Measurements from ENCODE around the gene UBN2. TPM values are rescaled to one million over a fixed set of nuclear protein-coding genes. Genes with fewer than 3 reads are reported as not detected.

The UBN2 gene
- total RNA-seq, 4 donors from 2014 or later, result 19.9 to 33.7 (median 24.7) TPM

DNA sequence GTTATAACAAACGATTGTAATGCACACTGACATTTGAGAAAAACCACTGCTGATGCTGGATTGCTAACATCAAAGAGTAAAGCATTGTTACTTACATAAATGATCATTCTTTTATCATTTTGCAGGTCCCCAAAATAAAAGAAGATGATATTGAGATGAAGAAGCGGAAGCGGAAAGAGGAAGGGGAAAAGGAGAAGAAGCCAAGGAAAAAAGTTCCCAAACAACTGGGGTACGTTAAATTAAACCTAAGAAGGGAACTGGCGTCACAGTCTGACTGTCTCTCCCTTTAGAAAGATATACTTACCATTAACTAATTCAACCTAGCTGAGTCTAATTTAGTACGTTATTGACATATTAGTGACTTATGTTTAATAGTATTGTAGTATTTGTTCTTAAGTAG lies 28.1 kb downstream of the UBN2 start:
- DNase-seq, result no peak
- intact Hi-C loops (cut with DNase I), result no loop called here
- H3K27me3 ChIP-seq, result no peaks in the 10 kb centered on the region
- TF ChIP-seq, protein P1, sequence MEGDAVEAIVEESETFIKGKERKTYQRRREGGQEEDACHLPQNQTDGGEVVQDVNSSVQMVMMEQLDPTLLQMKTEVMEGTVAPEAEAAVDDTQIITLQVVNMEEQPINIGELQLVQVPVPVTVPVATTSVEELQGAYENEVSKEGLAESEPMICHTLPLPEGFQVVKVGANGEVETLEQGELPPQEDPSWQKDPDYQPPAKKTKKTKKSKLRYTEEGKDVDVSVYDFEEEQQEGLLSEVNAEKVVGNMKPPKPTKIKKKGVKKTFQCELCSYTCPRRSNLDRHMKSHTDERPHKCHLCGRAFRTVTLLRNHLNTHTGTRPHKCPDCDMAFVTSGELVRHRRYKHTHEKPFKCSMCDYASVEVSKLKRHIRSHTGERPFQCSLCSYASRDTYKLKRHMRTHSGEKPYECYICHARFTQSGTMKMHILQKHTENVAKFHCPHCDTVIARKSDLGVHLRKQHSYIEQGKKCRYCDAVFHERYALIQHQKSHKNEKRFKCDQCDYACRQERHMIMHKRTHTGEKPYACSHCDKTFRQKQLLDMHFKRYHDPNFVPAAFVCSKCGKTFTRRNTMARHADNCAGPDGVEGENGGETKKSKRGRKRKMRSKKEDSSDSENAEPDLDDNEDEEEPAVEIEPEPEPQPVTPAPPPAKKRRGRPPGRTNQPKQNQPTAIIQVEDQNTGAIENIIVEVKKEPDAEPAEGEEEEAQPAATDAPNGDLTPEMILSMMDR (IDR thresholded peaks at IDR 0.05), result no peak
- TF ChIP-seq POLR2A (IDR thresholded peaks at IDR 0.05), result no peak
- no peaks in the 10 kb centered on the region for H3K9me3 ChIP-seq
- H3K4me3 ChIP-seq (replicated peaks in 1 of 3), result no peak overlapping the region
- WGBS, 2 donors, result 91% methylated on average over 6 of the region's 6 CpGs
- no peaks in the 10 kb centered on the region for H3K4me1 ChIP-seq
- H3K36me3 ChIP-seq, result peaks cover 0 to 34% of the 10 kb centered on the region in 2 donors
- no peak overlapping the region for H3K27ac ChIP-seq

DNA sequence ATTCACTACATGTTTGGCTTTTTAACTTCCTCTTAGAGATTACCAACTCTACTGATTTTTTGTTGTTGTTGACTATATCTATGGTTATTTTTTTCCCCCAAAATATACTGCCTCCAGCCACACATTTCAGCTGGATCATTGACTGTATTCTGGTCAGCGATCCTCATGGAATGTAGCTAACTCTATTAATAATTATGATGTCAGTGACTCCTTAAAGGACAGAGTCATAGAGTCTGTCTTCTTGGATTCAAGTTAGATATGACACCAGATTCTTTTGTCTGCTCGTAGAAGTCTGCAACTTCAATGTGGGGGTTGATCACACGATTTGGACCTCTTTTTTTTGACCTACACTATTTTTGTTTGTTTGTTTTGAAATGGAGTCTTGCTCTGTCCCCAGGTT lies 33.2 kb downstream of the UBN2 start:
- no peak for TF ChIP-seq POLR2A (IDR thresholded peaks at IDR 0.05)
- TF ChIP-seq, protein P1 (IDR thresholded peaks at IDR 0.05), result no peak
- H3K27ac ChIP-seq, result no peak overlapping the region
- no peaks in the 10 kb centered on the region for H3K27me3 ChIP-seq
- H3K4me3 ChIP-seq (replicated peaks in 1 of 3), result no peak overlapping the region
- intact Hi-C loops (cut with DNase I), result no loop called here
- H3K36me3 ChIP-seq, result peaks cover 12 to 41% of the 10 kb centered on the region in 2 donors
- no peaks in the 10 kb centered on the region for H3K9me3 ChIP-seq
- DNase-seq, result no peak
- 91 to 95% methylated on average over 3 of the region's 3 CpGs for WGBS, 2 donors
- no peaks in the 10 kb centered on the region for H3K4me1 ChIP-seq

DNA sequence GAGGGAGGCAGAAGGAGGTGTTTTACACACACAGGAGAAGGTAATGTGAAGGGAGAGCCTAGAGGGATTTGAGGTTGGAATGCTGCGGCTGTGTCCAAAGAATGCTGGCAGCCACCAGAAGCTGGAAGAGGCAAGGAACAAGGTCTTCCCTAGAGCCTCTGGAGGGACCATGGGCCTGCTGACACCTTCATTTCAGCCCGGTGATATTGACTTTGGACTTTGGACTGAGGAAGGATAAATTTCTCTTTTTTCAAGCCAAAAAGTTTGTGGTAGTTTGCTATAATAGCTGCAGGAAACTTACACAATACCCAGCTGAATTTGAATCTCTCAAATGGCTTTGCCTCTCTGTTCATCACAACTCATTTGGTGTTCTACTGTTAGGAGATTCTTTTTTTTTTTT lies 34.6 kb downstream of the UBN2 start:
- H3K36me3 ChIP-seq, result peaks cover 15 to 40% of the 10 kb centered on the region in 2 donors
- no peak overlapping the region for H3K27ac ChIP-seq
- H3K4me1 ChIP-seq, result no peaks in the 10 kb centered on the region
- 86 to 91% methylated on average over 2 of the region's 2 CpGs for WGBS, 2 donors
- H3K4me3 ChIP-seq (replicated peaks in 1 of 3), result no peak overlapping the region
- H3K9me3 ChIP-seq, result no peaks in the 10 kb centered on the region
- TF ChIP-seq, protein P1 (IDR thresholded peaks at IDR 0.05), result no peak
- TF ChIP-seq POLR2A (IDR thresholded peaks at IDR 0.05), result no peak
- no peaks in the 10 kb centered on the region for H3K27me3 ChIP-seq
- DNase-seq, result no peak
- intact Hi-C loops (cut with DNase I), result no loop called here

DNA sequence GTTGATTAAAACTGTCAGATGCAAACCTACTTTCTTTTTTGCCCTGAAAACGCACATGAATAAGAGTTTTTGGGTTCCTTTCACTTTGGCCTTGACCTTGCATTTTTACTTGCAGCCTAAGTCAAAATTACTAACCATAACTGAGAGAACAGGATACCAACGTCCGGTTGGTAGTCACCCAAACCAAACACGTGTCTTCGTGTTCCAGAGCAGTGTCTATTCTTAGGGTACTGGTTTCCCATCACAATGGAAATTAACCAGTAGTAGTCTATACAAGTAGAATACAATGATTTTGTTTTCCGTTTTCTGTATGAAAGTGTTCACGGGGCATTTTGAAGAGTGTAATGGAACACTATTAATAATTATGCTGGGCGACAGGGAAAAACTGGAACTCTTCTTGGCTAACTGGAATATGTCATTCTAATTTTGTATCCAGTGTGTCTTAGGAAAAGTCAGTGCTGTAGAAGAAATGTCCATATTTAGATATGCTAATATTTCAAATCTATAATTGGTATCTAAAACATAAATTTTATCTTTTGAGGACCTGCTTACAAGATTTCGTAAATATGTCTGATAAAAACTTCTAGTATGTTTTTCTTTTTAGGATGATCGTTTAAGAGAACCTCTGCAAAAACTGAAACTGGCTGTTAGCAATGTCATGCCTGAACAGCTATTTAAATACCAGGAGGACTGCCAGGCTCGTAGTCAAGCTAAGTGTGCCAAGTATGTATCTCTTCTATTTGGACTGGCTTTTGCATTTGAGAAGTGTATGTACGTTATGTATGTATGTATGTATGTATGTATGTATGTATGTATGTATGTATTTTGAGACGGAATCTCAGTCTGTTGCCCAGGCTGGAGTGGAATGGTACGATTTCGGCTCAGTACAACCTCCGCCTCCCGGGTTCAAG lies 40.9 kb downstream of the UBN2 start:
- H3K4me3 ChIP-seq (replicated peaks in 1 of 3), result no peak overlapping the region
- peak overlapping the region; percentile 15 to 61 (median 46) for H3K27ac ChIP-seq
- 74 to 78% methylated on average over 17 of the region's 17 CpGs for WGBS, 2 donors
- TF ChIP-seq, protein P1 (IDR thresholded peaks at IDR 0.05), result no peak
- no peak for TF ChIP-seq POLR2A (IDR thresholded peaks at IDR 0.05)
- intact Hi-C loops (cut with DNase I), result no loop called here
- H3K9me3 ChIP-seq, result no peaks in the 10 kb centered on the region
- H3K27me3 ChIP-seq, result no peaks in the 10 kb centered on the region
- peaks cover 0 to 11% of the 10 kb centered on the region in 2 donors for H3K4me1 ChIP-seq
- H3K36me3 ChIP-seq, result peaks cover 12 to 52% of the 10 kb centered on the region in 2 donors
- peak; percentile 26 to 47 for DNase-seq

DNA sequence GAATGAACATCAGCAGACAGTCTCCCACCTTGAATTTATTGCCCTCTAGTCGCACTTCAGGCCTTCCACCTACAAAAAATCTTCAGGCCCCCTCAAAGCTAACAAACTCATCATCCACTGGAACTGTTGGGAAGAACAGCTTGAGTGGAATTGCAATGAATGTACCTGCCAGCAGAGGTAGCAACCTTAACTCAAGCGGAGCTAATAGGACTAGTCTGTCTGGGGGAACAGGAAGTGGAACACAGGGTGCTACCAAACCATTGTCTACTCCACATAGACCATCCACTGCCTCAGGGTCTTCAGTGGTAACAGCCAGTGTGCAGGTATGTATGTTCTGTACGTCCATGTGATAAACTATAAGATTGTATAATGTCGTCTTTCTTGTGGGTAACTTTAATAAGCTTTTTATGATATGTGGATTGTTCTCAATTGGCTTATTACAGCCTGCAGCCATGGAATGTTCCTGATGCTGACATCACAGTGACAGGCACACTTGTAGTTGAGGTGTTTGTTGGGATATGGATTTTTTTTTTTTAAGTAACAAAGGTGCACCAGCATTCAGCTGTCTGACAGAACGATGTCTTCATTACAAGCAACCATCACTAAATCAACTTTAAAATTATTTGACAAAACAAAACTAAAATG lies 53.3 kb downstream of the UBN2 start:
- Histone ChIP-seq H3K4me3 (replicated peaks in 1 of 3) (no peak overlapping the region), H3K9me3 (no peaks in the 10 kb centered on the region), H3K27me3 (no peaks in the 10 kb centered on the region), H3K4me1 (peaks cover 0 to 6% of the 10 kb centered on the region in 2 donors), H3K36me3 (peaks cover 16 to 23% of the 10 kb centered on the region in 2 donors), H3K27ac (no peak overlapping the region)
- no peak for TF ChIP-seq POLR2A (IDR thresholded peaks at IDR 0.05)
- TF ChIP-seq, protein P1 (IDR thresholded peaks at IDR 0.05), result no peak
- no peak for DNase-seq
- 95 to 97% methylated on average over 5 of the region's 5 CpGs for WGBS, 2 donors
- intact Hi-C loops (cut with DNase I), result no loop called here

Data from thyroid gland (tissue), 4 donors.